A204.1 (cell line): ENCODE measurements around the gene MYH3.

ENCODE experiments used
- FAIRE-seq: peaks from 2 replicates; lab custom pipeline; 2012; peaks lifted over from hg19 to GRCh38; lab: Jason Lieb, UNC

The MYH3 gene

DNA sequence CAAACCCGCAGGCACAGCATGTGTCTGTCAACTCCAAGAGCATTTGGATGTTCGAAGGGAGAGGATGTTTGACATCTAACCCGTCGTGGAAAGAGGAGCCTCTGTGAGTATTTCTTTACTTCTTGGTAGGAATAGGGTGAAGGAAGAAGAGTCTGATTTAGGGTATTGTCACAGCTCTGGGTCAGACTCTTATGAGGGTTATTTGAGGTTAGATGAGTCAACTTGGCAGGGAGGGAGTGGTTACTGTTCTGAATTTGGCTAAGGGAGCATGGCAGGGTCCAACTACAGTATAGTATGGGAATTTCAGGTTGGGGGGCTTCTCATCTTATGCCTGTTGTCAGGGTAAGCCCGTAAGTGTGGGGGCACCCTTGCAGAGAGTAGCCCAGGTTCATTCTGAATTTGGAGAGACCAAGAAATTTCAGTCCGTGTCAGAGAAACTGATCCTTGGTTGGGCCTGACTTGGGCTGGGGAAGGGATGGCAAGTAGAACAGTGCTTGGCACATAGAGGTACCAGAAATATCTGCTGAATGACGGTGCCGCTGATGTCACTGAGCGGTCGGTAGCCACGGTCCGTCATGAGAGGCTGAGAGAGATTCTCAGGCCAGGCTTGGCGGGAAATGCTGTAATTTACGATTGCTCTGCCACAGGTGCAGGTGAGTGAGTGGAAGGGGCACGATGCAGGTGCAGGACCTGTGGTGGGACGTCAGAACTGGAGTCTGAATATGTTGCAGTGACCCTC, 43.2 kb downstream of the MYH3 start:
- no peak for FAIRE-seq

DNA sequence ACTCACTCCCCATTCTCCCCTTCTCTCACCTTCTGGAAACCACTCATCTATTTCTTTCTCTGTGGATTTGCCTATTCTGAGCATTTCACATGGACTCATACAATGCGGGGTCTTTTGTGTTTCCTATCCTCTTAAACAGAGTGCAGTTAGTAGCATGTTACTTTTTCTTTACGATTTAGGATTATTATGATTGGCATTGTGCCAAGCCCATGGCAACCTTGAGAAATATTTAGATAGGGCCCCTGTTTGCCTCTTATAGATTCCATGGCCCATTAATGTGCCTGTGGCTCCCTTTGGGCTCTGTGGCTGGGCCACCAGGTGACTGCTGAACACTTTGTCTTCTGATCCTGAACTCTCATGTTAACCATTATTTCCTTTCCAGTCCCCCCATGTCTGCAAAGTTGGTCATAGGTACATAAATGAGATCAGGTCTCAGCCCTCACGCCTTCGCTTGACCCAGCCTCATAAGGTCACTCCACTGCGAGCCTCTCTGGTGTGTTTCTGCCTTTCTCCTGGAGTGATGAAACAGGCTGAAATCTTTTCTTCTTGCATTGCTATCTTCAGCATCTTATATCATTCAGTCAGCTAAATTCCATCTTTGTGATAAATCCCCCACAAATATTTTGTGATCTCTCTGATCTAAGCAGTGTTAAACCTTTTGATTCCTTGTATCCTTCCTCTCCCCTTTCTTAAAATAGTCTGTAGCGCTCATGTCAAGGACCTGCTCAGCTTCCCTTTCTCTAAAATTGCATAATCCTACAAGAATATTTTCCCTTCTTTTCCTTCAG, 44.0 kb downstream of the MYH3 start:
- no peak for FAIRE-seq

DNA sequence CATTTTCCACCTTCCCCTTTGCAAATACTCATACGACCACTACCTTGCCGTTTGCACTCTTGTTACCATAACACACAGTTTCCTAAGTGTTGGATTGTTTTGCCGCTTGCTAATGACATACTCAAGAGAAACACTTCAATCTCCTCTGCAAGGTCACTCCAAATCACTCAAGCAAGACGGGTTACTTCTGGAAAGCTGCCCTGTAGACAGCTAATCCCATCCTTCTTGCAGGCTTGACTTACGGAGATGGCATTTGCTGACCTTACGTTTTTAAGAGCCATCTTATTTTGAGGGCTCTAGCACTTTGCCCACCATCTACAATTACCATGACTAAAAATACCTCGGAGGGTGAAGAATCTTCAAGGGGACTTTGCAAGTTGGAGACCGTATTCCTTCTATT, 46.2 kb downstream of the MYH3 start:
- FAIRE-seq = no peak

DNA sequence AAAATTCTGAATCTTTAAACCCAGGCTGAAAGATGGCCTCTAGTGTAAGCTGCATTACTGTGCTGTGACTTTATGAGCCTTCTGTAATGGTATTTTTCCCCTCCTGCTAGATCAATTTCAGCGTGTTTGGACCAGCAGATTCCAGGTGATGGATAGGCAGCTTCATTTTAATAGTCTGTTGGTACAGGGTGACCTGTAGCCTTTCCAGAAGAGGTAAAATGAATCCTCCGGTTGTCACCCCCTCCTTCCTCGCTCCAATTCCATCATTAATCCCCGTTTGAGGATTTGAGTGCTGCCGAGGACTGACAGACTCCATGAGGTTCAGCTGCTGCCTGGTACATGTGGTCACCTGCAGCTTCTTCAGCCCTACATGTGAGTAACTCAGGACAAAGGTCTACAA, 48.9 kb downstream of the MYH3 start:
- no peak for FAIRE-seq

DNA sequence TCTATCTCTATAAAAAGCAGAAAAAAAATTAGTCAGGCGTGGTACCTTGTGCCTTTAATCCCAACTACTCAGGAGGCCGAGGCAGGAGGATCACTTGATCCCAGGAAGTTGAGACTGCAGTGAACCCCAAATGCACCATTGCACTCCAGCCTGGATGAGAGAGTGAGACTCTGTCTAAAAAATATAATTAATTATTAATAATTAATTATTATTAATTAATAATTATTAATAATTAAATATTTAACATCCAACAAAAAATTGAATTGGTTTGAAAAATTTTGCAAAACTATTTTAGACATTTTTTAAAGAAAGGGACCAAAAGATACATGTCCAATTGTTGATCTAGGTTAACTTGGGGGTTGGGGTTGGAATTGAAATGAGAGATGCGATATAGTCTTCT, 51.0 kb downstream of the MYH3 start:
- FAIRE-seq = peak; percentile 78

DNA sequence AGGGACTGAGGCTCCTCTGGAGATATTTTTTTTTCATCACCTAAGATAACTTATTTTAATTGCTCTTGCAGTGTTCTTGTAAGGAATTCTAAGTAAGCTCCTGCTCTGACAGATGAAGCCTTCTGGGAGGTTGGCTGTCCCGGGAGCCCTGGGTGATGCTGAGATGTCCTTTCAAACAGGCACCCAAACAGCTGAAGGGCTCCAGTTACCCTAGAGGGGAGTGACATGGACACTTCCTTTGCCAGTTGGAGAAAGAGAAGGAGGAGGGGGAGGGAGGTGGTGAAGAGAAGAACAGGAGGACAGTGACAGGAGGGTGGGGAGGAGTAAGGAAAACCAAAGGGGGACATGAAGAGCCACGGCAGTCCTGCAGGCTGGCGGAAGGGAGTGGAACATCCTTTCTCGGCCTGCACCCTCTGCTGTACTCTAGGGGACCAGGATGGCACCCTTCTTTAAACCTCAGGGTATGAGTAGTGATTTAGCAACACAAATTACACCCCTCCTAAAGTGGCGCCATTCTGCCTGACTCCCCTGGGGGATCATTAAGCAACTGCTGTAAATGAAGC, 51.8 kb downstream of the MYH3 start:
- FAIRE-seq = no peak

DNA sequence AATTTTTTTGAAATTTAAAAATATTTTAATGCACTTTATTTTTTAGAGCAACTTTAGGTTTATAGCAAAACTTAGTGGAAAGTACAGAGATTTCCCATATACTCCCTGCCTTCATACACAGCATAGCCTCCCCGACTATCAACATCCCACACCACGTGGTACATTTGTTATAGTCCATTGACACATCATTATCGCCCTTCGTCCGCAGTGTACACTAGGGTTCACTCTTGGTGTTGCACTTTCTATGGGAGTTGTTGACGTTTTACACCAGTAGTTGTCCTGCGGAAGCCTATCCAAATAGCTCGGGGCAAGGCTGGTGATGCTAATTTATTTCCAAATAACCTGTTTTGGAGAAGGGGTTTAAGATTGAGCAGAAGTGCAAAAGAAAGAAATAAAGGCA, 52.6 kb downstream of the MYH3 start:
- no peak for FAIRE-seq

DNA sequence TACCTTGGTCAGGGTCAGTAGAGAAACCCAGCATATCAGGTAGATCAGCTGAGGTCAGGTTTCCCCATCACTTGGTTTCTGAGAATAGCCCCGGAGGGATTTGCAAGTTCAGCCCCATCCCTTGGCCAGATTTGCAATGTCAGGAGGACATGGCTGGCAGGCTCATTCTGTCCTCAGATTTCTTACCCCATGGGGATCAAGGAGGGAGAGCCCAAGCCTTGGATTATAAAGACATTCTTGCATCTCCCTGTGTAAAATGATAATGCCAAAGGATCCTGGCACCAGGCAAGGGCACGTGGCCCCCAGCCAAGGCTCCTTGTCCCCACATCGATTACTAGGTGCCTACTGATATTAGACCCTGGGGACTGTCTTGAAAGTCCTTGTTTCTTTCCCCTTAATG, 53.2 kb downstream of the MYH3 start:
- no peak for FAIRE-seq

DNA sequence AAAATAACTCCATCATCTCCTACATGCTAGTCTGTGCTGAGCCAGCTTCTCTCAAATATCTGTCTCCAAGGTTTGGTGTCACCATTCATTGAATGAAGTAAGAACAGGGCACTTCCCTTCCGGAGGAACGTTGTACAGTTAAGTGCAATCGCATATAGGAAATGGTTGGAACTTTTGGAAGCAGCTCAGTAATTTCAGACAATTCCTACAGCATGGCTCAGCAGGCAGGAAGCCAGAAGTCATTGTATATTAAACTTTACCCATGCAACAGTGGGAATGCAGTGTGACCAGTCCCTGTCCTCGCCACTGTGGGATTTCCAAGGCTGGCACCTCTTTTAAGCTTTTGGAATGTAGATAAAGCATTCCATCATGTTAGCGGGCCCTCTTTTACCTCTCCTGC, 56.5 kb downstream of the MYH3 start:
- no peak for FAIRE-seq

DNA sequence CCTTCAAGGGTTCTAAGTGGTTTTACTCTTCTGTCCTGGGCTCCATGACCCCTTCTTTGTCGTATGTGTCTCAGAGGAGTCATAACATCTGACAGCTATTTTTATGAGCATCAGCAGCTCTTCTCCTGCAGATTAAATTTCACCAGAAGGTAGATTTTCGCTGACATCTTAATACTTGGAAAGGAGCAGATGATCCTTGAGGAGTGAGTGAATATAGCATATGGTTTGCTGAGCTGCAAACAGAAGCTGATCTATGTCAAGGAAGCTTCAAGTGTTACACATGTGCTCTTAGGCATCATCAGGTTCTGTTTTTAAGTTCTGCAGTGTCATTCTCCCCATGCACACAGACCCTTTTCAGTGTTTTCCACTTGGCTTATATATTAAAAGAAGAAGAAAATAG, 58.5 kb downstream of the MYH3 start:
- no peak for FAIRE-seq

DNA sequence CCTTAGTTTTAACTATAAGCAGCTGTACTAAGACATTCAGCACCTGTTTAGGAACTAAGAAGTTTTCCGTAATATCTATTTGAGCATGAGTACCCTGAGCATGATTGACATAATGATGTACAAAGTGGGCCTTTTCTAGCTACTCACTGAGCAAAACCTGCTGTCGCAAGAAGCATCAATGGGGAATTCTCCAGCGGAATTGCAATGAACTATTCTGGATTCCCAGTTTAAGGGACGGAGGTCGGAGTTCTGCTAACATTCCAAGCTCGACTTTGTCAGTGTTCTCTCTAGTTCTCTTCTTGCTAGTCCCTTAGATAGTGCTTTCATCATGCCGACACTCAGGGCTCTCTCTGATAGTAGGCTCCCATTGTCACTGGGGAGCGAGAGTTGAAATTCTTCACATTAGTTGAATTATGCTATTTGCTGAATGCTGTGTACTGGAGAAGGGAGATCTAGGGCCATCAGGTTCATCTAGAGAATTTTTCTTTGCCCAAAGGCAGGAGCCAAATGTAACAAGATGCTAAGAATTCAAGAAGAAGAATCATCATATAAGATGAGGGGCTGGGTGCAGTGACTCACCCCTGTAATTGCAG, 67.5 kb downstream of the MYH3 start:
- no peak for FAIRE-seq

DNA sequence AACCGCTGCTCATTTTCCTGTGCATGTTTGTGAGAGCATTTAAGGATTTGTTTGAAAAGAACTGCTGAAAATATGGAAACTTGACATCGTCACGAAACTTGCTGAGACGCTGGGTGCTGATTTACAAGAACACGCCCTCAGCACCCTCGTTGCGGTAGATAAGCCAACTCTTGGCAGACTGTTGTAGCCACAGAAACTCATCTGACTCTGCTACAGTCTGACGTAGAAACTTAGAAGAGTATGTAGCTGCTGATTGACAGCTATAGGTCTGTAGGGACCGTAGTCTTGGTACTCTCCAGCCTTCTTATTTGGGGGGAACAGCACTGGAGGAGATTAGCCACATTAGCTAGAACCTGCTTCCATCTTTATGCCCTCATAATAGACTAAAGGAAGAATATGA, 71.6 kb downstream of the MYH3 start:
- FAIRE-seq = no peak

DNA sequence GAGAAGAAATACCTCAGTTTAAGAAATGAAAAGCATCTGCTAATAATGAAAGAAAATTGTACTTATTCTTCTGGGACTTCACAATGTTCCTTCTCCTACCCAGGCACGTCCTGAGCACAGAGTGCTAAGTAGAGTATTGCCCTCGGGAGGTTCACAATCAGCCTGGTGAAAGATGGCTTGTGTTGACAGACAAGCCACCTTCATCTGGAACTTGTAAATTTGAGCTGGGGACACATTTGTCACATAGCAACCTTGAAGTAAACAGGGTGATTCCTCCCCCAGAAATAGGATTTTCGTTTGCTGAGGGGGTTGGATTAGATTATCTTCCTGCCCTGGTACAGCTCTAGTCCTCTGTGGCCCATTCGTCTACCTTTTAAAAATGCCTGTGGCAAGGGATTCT, 73.3 kb downstream of the MYH3 start:
- no peak for FAIRE-seq

DNA sequence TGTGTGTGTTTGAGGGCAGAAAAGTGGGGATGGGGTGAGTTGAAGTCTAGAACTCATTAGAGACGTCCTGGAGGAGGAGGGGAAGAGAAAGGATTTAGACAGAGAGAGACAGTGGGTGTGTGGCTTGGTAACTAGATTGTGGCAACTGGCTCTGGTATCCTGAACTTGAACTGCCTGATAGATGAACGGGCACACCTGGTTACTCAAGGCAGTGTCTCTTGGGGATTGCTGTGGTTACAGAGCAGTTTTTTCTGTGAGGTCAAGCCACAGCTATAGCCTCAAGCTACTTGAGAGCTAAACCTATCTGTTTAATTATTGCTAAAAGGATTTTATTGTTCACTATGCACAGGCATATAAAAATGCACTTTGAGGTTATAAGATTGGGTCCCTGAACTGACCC, 77.8 kb downstream of the MYH3 start:
- FAIRE-seq = no peak
